Hematopoietic multipotent progenitor cell (in vitro differentiated cells): Measurements from ENCODE around the gene PPM1J. TPM values are rescaled to one million over a fixed set of nuclear protein-coding genes. Genes with fewer than 3 reads are reported as not detected.

Source experiments
- total RNA-seq: library from RNA; depleted of rRNA; stranded (reverse); fragments of >200 nt; gene quantifications from one replicate; pipeline ENCODE4 v1.2.3, GENCODE V29; 2012

Gene PPM1J
- total RNA-seq, 1 donor = under 0.01 TPM

Other genes starting within 250 kb of the PPM1J start
- gene WNT2B, start 206.4 kb downstream of the PPM1J start, total RNA-seq = under 0.01 TPM
- 19.4 TPM for gene ST7L, start 96.2 kb downstream of the PPM1J start, total RNA-seq
- 53.1 TPM for gene CAPZA1, start 95.5 kb downstream of the PPM1J start, total RNA-seq
- 70.8 TPM for gene MOV10, start 40.7 kb downstream of the PPM1J start, total RNA-seq
- gene RHOC, start 8.2 kb downstream of the PPM1J start, total RNA-seq = 68.4 TPM
- gene SLC16A1, start 240.9 kb upstream of the PPM1J start, total RNA-seq = 36.6 TPM